SK-N-SH treated with all-trans-retinoic acid at 6 μM for 48 hours (cell line): ENCODE measurements around the gene PPRC1.

Experiments used
- ATAC-seq: fragments of 200-7000 bp; cut with Tn5 transposase; 3 replicates; pipeline ENCODE4 v1.9.1; 2020; ENCODE audit warnings: mild to moderate bottlenecking, moderate library complexity
- ARNTL ChIP-seq: fragments of 450-650 bp; formaldehyde crosslinking; IDR thresholded peaks from 2 replicates; pipeline ENCODE4 v1.5.0; 2020; ENCODE audit warnings: low read depth, mild to moderate bottlenecking, moderate library complexity, borderline replicate concordance
- BACH2 ChIP-seq: fragments of 250-450 bp; sonication (Bioruptor Pico); IDR thresholded peaks from 2 replicates; pipeline ENCODE4 v1.9.0; 2021; ENCODE audit warnings: mild to moderate bottlenecking, borderline replicate concordance
- CSDC2 ChIP-seq: fragments of 250-450 bp; sonication (Bioruptor Pico); IDR thresholded peaks from 2 replicates; pipeline ENCODE4 v1.5.0; 2020; ENCODE audit warnings: mild to moderate bottlenecking, moderate library complexity
- ESRRG ChIP-seq: fragments of 250-450 bp; sonication (Bioruptor Pico); IDR thresholded peaks from 2 replicates; pipeline ENCODE4 v1.6.1; 2021; ENCODE audit warnings: mild to moderate bottlenecking
- ISL1 ChIP-seq: fragments of 250-450 bp; sonication (Bioruptor Pico); IDR thresholded peaks from 2 replicates; pipeline ENCODE4 v2.1.2; 2022; ENCODE audit warnings: mild to moderate bottlenecking, moderate library complexity
- OSR1 ChIP-seq: fragments of 250-450 bp; sonication (Bioruptor Pico); IDR thresholded peaks from 2 replicates; pipeline ENCODE4 v1.8.0; 2022; ENCODE audit warnings: moderate library complexity, mild to moderate bottlenecking, inconsistent platforms
- PATZ1 ChIP-seq: fragments of 250-450 bp; sonication (Bioruptor Pico); IDR thresholded peaks from 2 replicates; pipeline ENCODE4 v1.8.0; 2020; ENCODE audit warnings: mild to moderate bottlenecking, moderate library complexity, borderline replicate concordance
- PPARA ChIP-seq: fragments of 250-450 bp; sonication (Bioruptor Pico); IDR thresholded peaks from 2 replicates; pipeline ENCODE4 v1.5.0; 2020; ENCODE audit warnings: mild to moderate bottlenecking, borderline replicate concordance
- RARB ChIP-seq: fragments of 250-450 bp; sonication (Bioruptor Pico); IDR thresholded peaks from 2 replicates; pipeline ENCODE4 v1.8.0; 2021; ENCODE audit warnings: mild to moderate bottlenecking, moderate library complexity
- SNAI2 ChIP-seq: fragments of 250-450 bp; sonication (Bioruptor Pico); IDR thresholded peaks from 2 replicates; pipeline ENCODE4 v1.5.0; 2020; ENCODE audit warnings: mild to moderate bottlenecking, moderate library complexity
- TCF4 ChIP-seq: fragments of 250-450 bp; sonication (Bioruptor Pico); IDR thresholded peaks from 2 replicates; pipeline ENCODE4 v1.8.0; 2021; ENCODE audit warnings: mild to moderate bottlenecking, moderate library complexity, borderline replicate concordance
- TOX ChIP-seq: fragments of 250-450 bp; sonication (Bioruptor Pico); IDR thresholded peaks from 2 replicates; pipeline ENCODE4 v1.8.0; 2021; ENCODE audit warnings: mild to moderate bottlenecking, moderate library complexity, borderline replicate concordance
- ZC3H10 ChIP-seq: fragments of 250-450 bp; sonication (Bioruptor Pico); IDR thresholded peaks from 2 replicates; pipeline ENCODE4 v1.5.1; 2021; ENCODE audit warnings: mild to moderate bottlenecking, moderate library complexity
- ZFP3 ChIP-seq: fragments of 250-450 bp; sonication (Bioruptor Pico); IDR thresholded peaks from 2 replicates; pipeline ENCODE4 v1.5.0; 2020; ENCODE audit warnings: mild to moderate bottlenecking, moderate library complexity
- ZFP30 ChIP-seq: fragments of 450-650 bp; formaldehyde crosslinking; IDR thresholded peaks from 2 replicates; pipeline ENCODE4 v1.5.0; 2022; ENCODE audit warnings: mild to moderate bottlenecking, moderate library complexity
- ZNF565 ChIP-seq: fragments of 450-650 bp; formaldehyde crosslinking; conservative IDR thresholded peaks from 2 replicates; pipeline ENCODE4 v1.5.0; 2020; ENCODE audit warnings: low read depth, mild to moderate bottlenecking, moderate library complexity
- ZNF70 ChIP-seq: fragments of 450-650 bp; formaldehyde crosslinking; IDR thresholded peaks from 2 replicates; pipeline ENCODE4 v1.5.0; 2020; ENCODE audit warnings: mild to moderate bottlenecking, moderate library complexity
- ZNF8 ChIP-seq: fragments of 450-650 bp; formaldehyde crosslinking; IDR thresholded peaks from 2 replicates; pipeline ENCODE4 v1.5.0; 2020; ENCODE audit warnings: mild to moderate bottlenecking, moderate library complexity
- TF ChIP-seq, protein P1 (sequence below): fragments of 250-450 bp; sonication (Bioruptor Pico); IDR thresholded peaks from 2 replicates; pipeline ENCODE4 v1.5.1; 2020; ENCODE audit warnings: low read depth, mild to moderate bottlenecking, moderate library complexity
- TF ChIP-seq, protein P2 (sequence below): fragments of 250-450 bp; sonication (Bioruptor Pico); IDR thresholded peaks from 2 replicates; pipeline ENCODE4 v1.8.0; 2021; ENCODE audit warnings: low read depth, mild to moderate bottlenecking, moderate library complexity, borderline replicate concordance
- TF ChIP-seq, protein P3 (sequence below): fragments of 250-450 bp; sonication (Bioruptor Pico); IDR thresholded peaks from 2 replicates; pipeline ENCODE4 v1.5.0; 2020; ENCODE audit warnings: mild to moderate bottlenecking, moderate library complexity
- TF ChIP-seq, protein P4 (sequence below): fragments of 250-450 bp; sonication (Bioruptor Pico); IDR thresholded peaks from 2 replicates; pipeline ENCODE4 v1.5.1; 2021; ENCODE audit warnings: mild to moderate bottlenecking, moderate library complexity

PPRC1 gene

DNA sequence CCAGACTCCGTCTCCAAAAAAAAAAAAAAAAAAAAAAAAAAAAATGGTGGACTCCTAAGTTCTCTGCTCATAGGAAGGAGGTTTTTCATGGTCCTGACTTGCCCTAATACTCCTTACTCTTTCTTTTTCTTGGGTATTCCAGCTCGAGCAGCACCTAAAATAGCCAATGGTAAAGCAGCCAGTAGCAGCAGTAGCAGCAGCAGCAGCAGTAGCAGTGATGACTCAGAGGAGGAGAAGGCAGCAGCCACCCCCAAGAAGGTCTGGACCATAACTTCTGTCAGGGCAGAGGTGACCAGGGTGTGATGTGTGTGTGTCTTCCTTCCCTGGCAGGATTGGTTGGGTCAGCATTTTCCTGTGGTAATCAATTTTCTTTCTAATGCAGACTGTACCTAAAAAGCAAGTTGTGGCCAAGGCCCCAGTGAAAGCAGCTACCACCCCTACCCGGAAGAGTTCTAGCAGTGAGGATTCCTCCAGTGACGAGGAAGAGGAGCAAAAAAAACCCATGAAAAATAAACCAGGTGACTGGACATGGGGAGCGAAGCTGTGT is 26.3 kb downstream of the PPRC1 start:
- TF ChIP-seq ESRRG (CRISPR knock-in tag): no peak
- no peak for TF ChIP-seq ZFP30 (CRISPR knock-in tag)
- TF ChIP-seq PPARA (CRISPR knock-in tag): no peak
- TF ChIP-seq BACH2 (CRISPR knock-in tag): no peak
- TF ChIP-seq, protein P1, sequence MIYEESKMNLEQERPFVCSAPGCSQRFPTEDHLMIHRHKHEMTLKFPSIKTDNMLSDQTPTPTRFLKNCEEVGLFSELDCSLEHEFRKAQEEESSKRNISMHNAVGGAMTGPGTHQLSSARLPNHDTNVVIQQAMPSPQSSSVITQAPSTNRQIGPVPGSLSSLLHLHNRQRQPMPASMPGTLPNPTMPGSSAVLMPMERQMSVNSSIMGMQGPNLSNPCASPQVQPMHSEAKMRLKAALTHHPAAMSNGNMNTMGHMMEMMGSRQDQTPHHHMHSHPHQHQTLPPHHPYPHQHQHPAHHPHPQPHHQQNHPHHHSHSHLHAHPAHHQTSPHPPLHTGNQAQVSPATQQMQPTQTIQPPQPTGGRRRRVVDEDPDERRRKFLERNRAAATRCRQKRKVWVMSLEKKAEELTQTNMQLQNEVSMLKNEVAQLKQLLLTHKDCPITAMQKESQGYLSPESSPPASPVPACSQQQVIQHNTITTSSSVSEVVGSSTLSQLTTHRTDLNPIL (CRISPR knock-in tag): no peak
- no peak for TF ChIP-seq ZNF70 (CRISPR knock-in tag)
- no peak for TF ChIP-seq ZC3H10 (CRISPR knock-in tag)
- TF ChIP-seq, protein P2, sequence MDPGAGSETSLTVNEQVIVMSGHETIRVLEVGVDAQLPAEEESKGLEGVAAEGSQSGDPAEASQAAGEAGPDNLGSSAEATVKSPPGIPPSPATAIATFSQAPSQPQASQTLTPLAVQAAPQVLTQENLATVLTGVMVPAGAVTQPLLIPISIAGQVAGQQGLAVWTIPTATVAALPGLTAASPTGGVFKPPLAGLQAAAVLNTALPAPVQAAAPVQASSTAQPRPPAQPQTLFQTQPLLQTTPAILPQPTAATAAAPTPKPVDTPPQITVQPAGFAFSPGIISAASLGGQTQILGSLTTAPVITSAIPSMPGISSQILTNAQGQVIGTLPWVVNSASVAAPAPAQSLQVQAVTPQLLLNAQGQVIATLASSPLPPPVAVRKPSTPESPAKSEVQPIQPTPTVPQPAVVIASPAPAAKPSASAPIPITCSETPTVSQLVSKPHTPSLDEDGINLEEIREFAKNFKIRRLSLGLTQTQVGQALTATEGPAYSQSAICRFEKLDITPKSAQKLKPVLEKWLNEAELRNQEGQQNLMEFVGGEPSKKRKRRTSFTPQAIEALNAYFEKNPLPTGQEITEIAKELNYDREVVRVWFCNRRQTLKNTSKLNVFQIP: no peak
- TF ChIP-seq ZNF565: no peak
- TF ChIP-seq ZNF8 (CRISPR knock-in tag): no peak
- TF ChIP-seq RARB (CRISPR knock-in tag): no peak
- TF ChIP-seq TOX: no peak
- no peak for TF ChIP-seq CSDC2 (CRISPR knock-in tag)
- TF ChIP-seq ZFP3: no peak
- no peak for TF ChIP-seq ARNTL (CRISPR knock-in tag)
- TF ChIP-seq, protein P3, sequence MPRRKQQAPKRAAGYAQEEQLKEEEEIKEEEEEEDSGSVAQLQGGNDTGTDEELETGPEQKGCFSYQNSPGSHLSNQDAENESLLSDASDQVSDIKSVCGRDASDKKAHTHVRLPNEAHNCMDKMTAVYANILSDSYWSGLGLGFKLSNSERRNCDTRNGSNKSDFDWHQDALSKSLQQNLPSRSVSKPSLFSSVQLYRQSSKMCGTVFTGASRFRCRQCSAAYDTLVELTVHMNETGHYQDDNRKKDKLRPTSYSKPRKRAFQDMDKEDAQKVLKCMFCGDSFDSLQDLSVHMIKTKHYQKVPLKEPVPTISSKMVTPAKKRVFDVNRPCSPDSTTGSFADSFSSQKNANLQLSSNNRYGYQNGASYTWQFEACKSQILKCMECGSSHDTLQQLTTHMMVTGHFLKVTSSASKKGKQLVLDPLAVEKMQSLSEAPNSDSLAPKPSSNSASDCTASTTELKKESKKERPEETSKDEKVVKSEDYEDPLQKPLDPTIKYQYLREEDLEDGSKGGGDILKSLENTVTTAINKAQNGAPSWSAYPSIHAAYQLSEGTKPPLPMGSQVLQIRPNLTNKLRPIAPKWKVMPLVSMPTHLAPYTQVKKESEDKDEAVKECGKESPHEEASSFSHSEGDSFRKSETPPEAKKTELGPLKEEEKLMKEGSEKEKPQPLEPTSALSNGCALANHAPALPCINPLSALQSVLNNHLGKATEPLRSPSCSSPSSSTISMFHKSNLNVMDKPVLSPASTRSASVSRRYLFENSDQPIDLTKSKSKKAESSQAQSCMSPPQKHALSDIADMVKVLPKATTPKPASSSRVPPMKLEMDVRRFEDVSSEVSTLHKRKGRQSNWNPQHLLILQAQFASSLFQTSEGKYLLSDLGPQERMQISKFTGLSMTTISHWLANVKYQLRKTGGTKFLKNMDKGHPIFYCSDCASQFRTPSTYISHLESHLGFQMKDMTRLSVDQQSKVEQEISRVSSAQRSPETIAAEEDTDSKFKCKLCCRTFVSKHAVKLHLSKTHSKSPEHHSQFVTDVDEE: no peak
- TF ChIP-seq OSR1 (CRISPR knock-in tag): no peak
- TF ChIP-seq PATZ1 (CRISPR knock-in tag): no peak
- no peak for TF ChIP-seq SNAI2
- TF ChIP-seq ISL1: no peak
- ATAC-seq: peak; percentile 24; the same call in 1 of the 3 replicates

DNA sequence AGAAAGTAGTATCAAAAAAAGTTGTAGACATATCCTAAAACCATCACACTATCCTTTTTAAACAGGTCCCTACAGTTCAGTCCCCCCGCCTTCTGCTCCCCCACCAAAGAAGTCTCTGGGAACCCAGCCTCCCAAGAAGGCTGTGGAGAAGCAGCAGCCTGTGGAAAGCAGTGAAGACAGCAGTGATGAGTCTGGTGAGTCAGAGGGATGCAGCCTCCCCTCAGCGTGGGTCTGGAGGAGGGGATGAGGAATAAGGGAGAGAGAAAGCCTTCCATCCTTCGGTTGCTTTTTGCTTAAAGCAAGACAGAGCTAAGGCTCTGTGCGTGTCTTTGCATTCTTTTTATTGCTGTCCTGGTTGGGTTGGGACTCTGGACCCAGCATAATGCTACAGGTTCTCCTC is 27.0 kb downstream of the PPRC1 start:
- no peak for ATAC-seq
- TF ChIP-seq PPARA (CRISPR knock-in tag) (no peak), ARNTL (CRISPR knock-in tag) (no peak), PATZ1 (CRISPR knock-in tag) (no peak), BACH2 (CRISPR knock-in tag) (no peak), TCF4 (CRISPR knock-in tag) (no peak), SNAI2 (no peak), ZNF70 (CRISPR knock-in tag) (no peak), ZFP3 (no peak), ESRRG (CRISPR knock-in tag) (no peak), ZNF565 (no peak)
- TF ChIP-seq, protein P2: no peak
- TF ChIP-seq, protein P4, sequence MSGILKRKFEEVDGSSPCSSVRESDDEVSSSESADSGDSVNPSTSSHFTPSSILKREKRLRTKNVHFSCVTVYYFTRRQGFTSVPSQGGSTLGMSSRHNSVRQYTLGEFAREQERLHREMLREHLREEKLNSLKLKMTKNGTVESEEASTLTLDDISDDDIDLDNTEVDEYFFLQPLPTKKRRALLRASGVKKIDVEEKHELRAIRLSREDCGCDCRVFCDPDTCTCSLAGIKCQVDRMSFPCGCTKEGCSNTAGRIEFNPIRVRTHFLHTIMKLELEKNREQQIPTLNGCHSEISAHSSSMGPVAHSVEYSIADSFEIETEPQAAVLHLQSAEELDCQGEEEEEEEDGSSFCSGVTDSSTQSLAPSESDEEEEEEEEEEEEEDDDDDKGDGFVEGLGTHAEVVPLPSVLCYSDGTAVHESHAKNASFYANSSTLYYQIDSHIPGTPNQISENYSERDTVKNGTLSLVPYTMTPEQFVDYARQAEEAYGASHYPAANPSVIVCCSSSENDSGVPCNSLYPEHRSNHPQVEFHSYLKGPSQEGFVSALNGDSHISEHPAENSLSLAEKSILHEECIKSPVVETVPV: no peak
